B cell (primary cell): Measurements from ENCODE around the gene PHF21B. TPM values are rescaled to one million over a fixed set of nuclear protein-coding genes. Genes with fewer than 3 reads are reported as not detected.

Experiments
- ATAC-seq: fragments of 200-7000 bp; cut with Tn5 transposase; one replicate; pipeline ENCODE4 v1.10.0; 2021; ENCODE audit warnings: low read depth, mild to moderate bottlenecking, moderate number of reproducible peaks, moderate library complexity
- CTCF ChIA-PET: fragments of 350-600 bp; sonication (Branson Sonifier 250); formaldehyde crosslinking; loops from one replicate; lab custom pipeline; 2021; ENCODE audit warnings: antibody characterized with exemption, inconsistent platforms; lab: Charles Lee
- POLR2A ChIA-PET: fragments of 350-600 bp; sonication (Branson Sonifier 250); formaldehyde crosslinking; loops from one replicate; lab custom pipeline; 2021; ENCODE audit warnings: antibody characterized with exemption; lab: Charles Lee
- DNase-seq: peaks from one replicate; pipeline ENCODE4 v3.0.0; 2013
- H2AFZ ChIP-seq: 2 replicates; pipeline ENCODE4 v1.6.1; 2012; ENCODE audit warnings: mild to moderate bottlenecking, low read depth, low read length; ENCODE audit not compliant: insufficient read depth, poor library complexity, severe bottlenecking
- H3K27ac ChIP-seq, 2 donors: 1 replicate in 1 of 2; 2 replicates in 1 of 2; pipeline ENCODE4 v1.5.1; 2012 to 2013; ENCODE audit warnings: low read length in 2 of 2, mild to moderate bottlenecking in 2 of 2, moderate library complexity in 1 of 2
- H3K27me3 ChIP-seq, 4 experiments: fragments of 200-600 bp in 1 of 4; sonication (generic) in 1 of 4; replicated peaks in 1 of 4; 1 replicate in 2 of 4; 2 replicates in 2 of 4; pipeline versions ENCODE4 v1.6.1 to v1.7.0; 2013 to 2016; ENCODE audit warnings: low read length in 3 of 4, mild to moderate bottlenecking in 2 of 4, mixed read lengths in 1 of 4, moderate library complexity in 1 of 4; ENCODE audit not compliant: insufficient read depth in 4 of 4, control insufficient read depth in 3 of 4; ENCODE audit errors: control extremely low read depth in 1 of 4
- H3K36me3 ChIP-seq, 2 experiments: replicated peaks in 1 of 2; 1 replicate in 1 of 2; 2 replicates in 1 of 2; pipeline versions ENCODE4 v1.6.1 to v1.7.1; 2013; ENCODE audit warnings: low read length in 1 of 2; ENCODE audit not compliant: insufficient read depth in 2 of 2, control insufficient read depth in 1 of 2; ENCODE audit errors: control extremely low read depth in 1 of 2, extremely low read depth in 1 of 2
- H3K4me1 ChIP-seq, 2 donors: fragments of 200-600 bp in 1 of 2; sonication (generic) in 1 of 2; 1 replicate in 1 of 2; 2 replicates in 1 of 2; pipeline versions ENCODE4 v1.5.1 to v1.6.1; 2013 to 2017; ENCODE audit warnings: low read length in 2 of 2; ENCODE audit not compliant: control insufficient read depth in 2 of 2, insufficient read depth in 2 of 2
- H3K4me2 ChIP-seq: replicated peaks from 2 replicates; pipeline ENCODE3; 2012; ENCODE audit warnings: mild to moderate bottlenecking, low read depth, low read length; ENCODE audit not compliant: poor library complexity, severe bottlenecking
- H3K4me3 ChIP-seq, 5 experiments: fragments of 200-600 bp in 1 of 5; sonication (generic) in 1 of 5; 1 replicate in 3 of 5; 2 replicates in 2 of 5; pipeline versions ENCODE4 v1.5.1 to v1.7.0; 2011 to 2016; ENCODE audit warnings: low read length in 4 of 5, mild to moderate bottlenecking in 4 of 5, low read depth in 2 of 5, control low read depth in 1 of 5, moderate library complexity in 1 of 5; ENCODE audit not compliant: insufficient read depth in 1 of 5; ENCODE audit errors: control extremely low read depth in 1 of 5, extremely low read depth in 1 of 5
- H3K79me2 ChIP-seq: fragments of 200-600 bp; sonication (generic); one replicate; pipeline ENCODE4 v1.6.0; 2016; ENCODE audit warnings: low read length; ENCODE audit not compliant: control insufficient read depth, insufficient read depth
- H3K9ac ChIP-seq: fragments of 200-600 bp; sonication (generic); 2 replicates; pipeline ENCODE4 v1.6.1; 2017; ENCODE audit warnings: mild to moderate bottlenecking, low read length, moderate library complexity
- H3K9me3 ChIP-seq, 3 donors: one replicate each; pipeline versions ENCODE4 v1.6.1 to v1.7.1; 2013; ENCODE audit warnings: low read length in 2 of 3; ENCODE audit not compliant: control insufficient read depth in 2 of 3, insufficient read depth in 1 of 3; ENCODE audit errors: control extremely low read depth in 1 of 3
- H4K20me1 ChIP-seq: 2 replicates; pipeline ENCODE4 v1.6.0; 2012; ENCODE audit warnings: mild to moderate bottlenecking, low read length; ENCODE audit not compliant: insufficient read depth, control insufficient read depth, poor library complexity, severe bottlenecking
- H3K27ac Mint-ChIP-seq: one replicate; pipeline ENCODE4 v1.8.0; 2021; ENCODE audit warnings: mixed read lengths
- H3K27me3 Mint-ChIP-seq: one replicate; pipeline ENCODE4 v1.8.0; 2021; ENCODE audit warnings: mixed read lengths
- H3K4me1 Mint-ChIP-seq: one replicate; pipeline ENCODE4 v1.8.0; 2021; ENCODE audit warnings: mixed read lengths
- H3K4me3 Mint-ChIP-seq: one replicate; pipeline ENCODE4 v1.8.0; 2021; ENCODE audit warnings: mixed read lengths
- H3K9me3 Mint-ChIP-seq: one replicate; pipeline ENCODE4 v1.8.0; 2022; ENCODE audit warnings: mixed read lengths; ENCODE audit not compliant: insufficient read depth
- CTCF ChIP-seq: fragments of 200-600 bp; IDR thresholded peaks from one replicate; pipeline ENCODE4 v1.8.0; 2022; ENCODE audit warnings: antibody characterized with exemption, mild to moderate bottlenecking
- EZH2 ChIP-seq: IDR thresholded peaks from 2 replicates; pipeline ENCODE4 v1.6.1; 2012; ENCODE audit warnings: borderline replicate concordance, low read depth, mild to moderate bottlenecking, moderate library complexity, low read length; ENCODE audit not compliant: insufficient read depth, poor library complexity, severe bottlenecking
- WGBS: methylation state at CpG from one replicate; pipeline ENCODE4 v1.1.5; 2013; ENCODE audit warnings: missing lambda C conversion rate; ENCODE audit not compliant: insufficient coverage; 5-methylcytosine and 5-hydroxymethylcytosine counted together
- intact Hi-C: fragments of 100-400 bp; cut with micrococcal nuclease; formaldehyde crosslinking; loops from one replicate; pipeline ENCODE4 v1.10.0; 2022
- polyA plus RNA-seq: library from polyadenylated mRNA; depleted of rRNA; stranded (reverse); fragments of >200 nt; gene quantifications from 2 replicates; pipeline ENCODE4 v1.2.3, GENCODE V29; 2012
- total RNA-seq, 2 donors: library from RNA; stranded (reverse); fragments of 120-200 nt in 1 of 2; gene quantifications; 1 replicate in 1 of 2; 2 replicates in 1 of 2; pipeline versions ENCODE4 v1.2.3 to v1.2.4, GENCODE V29; 2013 to 2022

The PHF21B gene
- total and polyA plus RNA-seq, 2 donors (not counting 1 experiment from before 2014, with no cell fraction given), result not detected

- Mint-ChIP-seq H3K9me3 (no peaks in the 10 kb centered on the region), H3K4me1 (no peaks in the 10 kb centered on the region), H3K27ac (no peak overlapping the region), H3K27me3 (no peaks in the 10 kb centered on the region), H3K4me3 (no peak overlapping the region)
- H4K20me1 ChIP-seq, result no peaks in the 10 kb centered on the region
- H3K27me3 ChIP-seq, result peaks cover 0 to 3% (median 0%) of the 10 kb centered on the region in 4 experiments
- no peaks in the 10 kb centered on the region for H3K4me1 ChIP-seq
- intact Hi-C loops, result no loop called here
- 87% methylated on average over 9 of the region's 9 CpGs for WGBS
- ATAC-seq (no peak), DNase-seq (no peak)
- peaks cover 0 to 7% (median 0%) of the 10 kb centered on the region in 3 donors for H3K9me3 ChIP-seq
- TF ChIP-seq EZH2 (no peak), CTCF (no peak)
- ChIA-PET POLR2A (no interaction called here), CTCF (no interaction called here)
- no peaks in the 10 kb centered on the region for H3K36me3 ChIP-seq
- H3K79me2 ChIP-seq, result no peaks in the 10 kb centered on the region
- H2AFZ ChIP-seq, result no peak overlapping the region
- no peak overlapping the region for H3K4me2 ChIP-seq
- H3K27ac ChIP-seq, result no peak overlapping the region
- no peak overlapping the region for H3K9ac ChIP-seq
- H3K4me3 ChIP-seq, result no peak overlapping the region
Observed at GRCh38 chr22:44982445-44982844, 27.4 kb downstream of the PHF21B start.

- DNase-seq (no peak), ATAC-seq (no peak)
- WGBS, result 88% methylated on average over 10 of the region's 11 CpGs
- no peaks in the 10 kb centered on the region for H4K20me1 ChIP-seq
- H3K4me1 ChIP-seq, result no peaks in the 10 kb centered on the region
- TF ChIP-seq EZH2 (no peak), CTCF (no peak)
- CTCF ChIA-PET, result no interaction called here
- no peak overlapping the region for H3K4me3 ChIP-seq
- H3K4me2 ChIP-seq, result no peak overlapping the region
- Mint-ChIP-seq H3K27ac (no peak overlapping the region), H3K27me3 (no peaks in the 10 kb centered on the region), H3K9me3 (no peaks in the 10 kb centered on the region), H3K4me1 (no peaks in the 10 kb centered on the region), H3K4me3 (no peak overlapping the region)
- peaks cover 0 to 5% (median 0%) of the 10 kb centered on the region in 3 donors for H3K9me3 ChIP-seq
- no peaks in the 10 kb centered on the region for H3K36me3 ChIP-seq
- H3K9ac ChIP-seq, result no peak overlapping the region
- H3K27me3 ChIP-seq, result peaks cover 0 to 3% (median 0%) of the 10 kb centered on the region in 4 experiments
- intact Hi-C loops, result no loop called here
- H3K79me2 ChIP-seq, result no peaks in the 10 kb centered on the region
- POLR2A ChIA-PET, result no interaction called here
- H2AFZ ChIP-seq, result no peak overlapping the region
- H3K27ac ChIP-seq, result no peak overlapping the region
Observed at GRCh38 chr22:44981857-44982256, 27.9 kb downstream of the PHF21B start.
